Sigmoid colon (tissue), 7 donors: ENCODE measurements around the gene LHPP. TPM values are rescaled to one million over a fixed set of nuclear protein-coding genes. Genes with fewer than 3 reads are reported as not detected.

Experiments
- DNase-seq: peaks from one replicate; pipeline ENCODE4 v3.0.0-alpha.2; 2019
- H3K27ac ChIP-seq, 4 donors: fragments of 200-600 bp; sonication (generic); one replicate each; pipeline ENCODE4 v1.5.1; 2016 to 2019; ENCODE audit warnings: mild to moderate bottlenecking in 1 of 4
- H3K27me3 ChIP-seq, 3 donors: fragments of 200-600 bp; sonication (generic); one replicate each; pipeline ENCODE4 v1.5.1; 2019; ENCODE audit warnings: mild to moderate bottlenecking in 1 of 3
- H3K36me3 ChIP-seq, 4 donors: fragments of 200-600 bp; sonication (generic); one replicate each; pipeline ENCODE4 v1.5.1; 2016 to 2019
- H3K4me1 ChIP-seq, 4 donors: fragments of 200-600 bp; sonication (generic); one replicate each; pipeline ENCODE4 v1.5.1; 2017 to 2019
- H3K4me3 ChIP-seq, 4 donors: fragments of 200-600 bp; sonication (generic); one replicate each; pipeline ENCODE4 v1.5.1; 2017 to 2019; ENCODE audit warnings: mild to moderate bottlenecking in 2 of 4, moderate library complexity in 1 of 4
- H3K9me3 ChIP-seq, 4 donors: fragments of 200-600 bp in 3 of 4; sonication (generic) in 3 of 4; one replicate each; pipeline versions ENCODE4 v1.5.1 to v1.6.1; 2013 to 2019
- CTCF ChIP-seq, 4 experiments: fragments of 450-650 bp in 3 of 4; fragments of 200-600 bp in 1 of 4; IDR thresholded peaks; one replicate each; pipeline ENCODE4 v1.5.1; 2016 to 2019; ENCODE audit warnings: antibody characterized with exemption in 4 of 4, mild to moderate bottlenecking in 3 of 4, moderate library complexity in 2 of 4
- EP300 ChIP-seq, 4 donors: sonication (generic); formaldehyde crosslinking; IDR thresholded peaks; one replicate each; pipeline ENCODE4 v1.6.1; 2017; ENCODE audit warnings: antibody characterized with exemption in 4 of 4
- POLR2A ChIP-seq, 2 donors: fragments of 450-650 bp; IDR thresholded peaks; one replicate each; pipeline ENCODE4 v1.6.1; 2016; ENCODE audit warnings: antibody characterized with exemption in 2 of 2, mild to moderate bottlenecking in 2 of 2, moderate library complexity in 2 of 2
- POLR2AphosphoS5 ChIP-seq, 4 donors: sonication (generic); formaldehyde crosslinking; IDR thresholded peaks; one replicate each; pipeline ENCODE4 v1.6.1; 2017; ENCODE audit warnings: antibody characterized with exemption in 4 of 4
- WGBS, 2 donors: extraction: QIAGEN DNeasy Blood & Tissue Kit; methylation state at CpG; one replicate each; pipeline ENCODE4 v1.1.7; 2013; 5-methylcytosine and 5-hydroxymethylcytosine counted together
- intact Hi-C: fragments of 100-400 bp; cut with DNase I; formaldehyde crosslinking; loops from one replicate; pipeline ENCODE4 v1.15.1; 2023
- polyA plus RNA-seq, 3 donors: library from polyadenylated mRNA; stranded (reverse); fragments of 200-250 nt; gene quantifications; one replicate each; pipeline ENCODE4 v1.2.3, GENCODE V29; 2013
- total RNA-seq, 4 donors: library from RNA; depleted of rRNA; stranded (reverse); fragments of >200 nt; gene quantifications; one replicate each; pipeline ENCODE4 v1.1.0, GENCODE V29; 2016
- donor health status: healthy with polysubstance abuse.
- donor health status: Bipolar disorder and iron deficiency.
- donor health status: healthy.

Gene LHPP
- total and polyA plus RNA-seq, 7 donors: 17.1 to 35.7 (median 20.6) TPM

- intact Hi-C loops: no loop called here
These were observed 23.0 kb downstream of the LHPP start for GRCh38 chr10:124484661-124485060.

GRCh38 chr10:124486635-124487034 lies 25.0 kb downstream of the LHPP start:
- no peak for DNase-seq
- 97 to 98% methylated on average over 6 of the region's 6 CpGs for WGBS, 2 donors

More at GRCh38 chr10:124484661-124485060, 23.0 kb downstream of the LHPP start:
- TF ChIP-seq POLR2A (IDR thresholded peaks at IDR 0.05): no peak
- no peak for TF ChIP-seq POLR2AphosphoS5 (IDR thresholded peaks at IDR 0.05)
- TF ChIP-seq EP300 (IDR thresholded peaks at IDR 0.05): no peak
- no peak for TF ChIP-seq CTCF (IDR thresholded peaks at IDR 0.05)
- H3K27ac ChIP-seq: no peak overlapping the region
- no peak for DNase-seq
- H3K4me1 ChIP-seq: no peaks in the 10 kb centered on the region
- H3K4me3 ChIP-seq: no peak overlapping the region
- 90 to 94% methylated on average over 2 of the region's 2 CpGs for WGBS, 2 donors
- H3K27me3 ChIP-seq: no peaks in the 10 kb centered on the region
- no peaks in the 10 kb centered on the region for H3K36me3 ChIP-seq
- peaks cover 0 to 6% (median 0%) of the 10 kb centered on the region in 4 donors for H3K9me3 ChIP-seq

GRCh38 chr10:124491105-124491504 lies 29.5 kb downstream of the LHPP start:
- intact Hi-C loops: no loop called here

More at GRCh38 chr10:124486635-124487034, 25.0 kb downstream of the LHPP start:
- intact Hi-C loops: no loop called here
- Histone ChIP-seq H3K27ac (no peak overlapping the region), H3K4me1 (no peaks in the 10 kb centered on the region), H3K4me3 (no peak overlapping the region), H3K36me3 (no peaks in the 10 kb centered on the region), H3K27me3 (no peaks in the 10 kb centered on the region), H3K9me3 (peaks cover 0 to 6% (median 0%) of the 10 kb centered on the region in 4 donors)
- TF ChIP-seq POLR2AphosphoS5 (IDR thresholded peaks at IDR 0.05) (no peak), CTCF (IDR thresholded peaks at IDR 0.05) (no peak)

GRCh38 chr10:124492266-124492665 lies 30.6 kb downstream of the LHPP start:
- no peak for DNase-seq
- 96% methylated on average over 8 of the region's 8 CpGs for WGBS, 2 donors
- Histone ChIP-seq H3K4me1 (no peaks in the 10 kb centered on the region), H3K27me3 (no peaks in the 10 kb centered on the region), H3K27ac (no peak overlapping the region), H3K9me3 (no peaks in the 10 kb centered on the region), H3K4me3 (no peak overlapping the region), H3K36me3 (peaks cover 0 to 5% (median 0%) of the 10 kb centered on the region in 4 donors)
- intact Hi-C loops: no loop called here
- no peak for TF ChIP-seq EP300 (IDR thresholded peaks at IDR 0.05)
- TF ChIP-seq CTCF (IDR thresholded peaks at IDR 0.05): no peak
- TF ChIP-seq POLR2AphosphoS5 (IDR thresholded peaks at IDR 0.05): no peak
- TF ChIP-seq POLR2A (IDR thresholded peaks at IDR 0.05): no peak

More at GRCh38 chr10:124491105-124491504, 29.5 kb downstream of the LHPP start:
- Histone ChIP-seq H3K27ac (no peak overlapping the region), H3K4me3 (no peak overlapping the region), H3K4me1 (no peaks in the 10 kb centered on the region), H3K9me3 (peaks cover 0 to 6% (median 0%) of the 10 kb centered on the region in 4 donors), H3K36me3 (peaks cover 0 to 5% (median 0%) of the 10 kb centered on the region in 4 donors), H3K27me3 (no peaks in the 10 kb centered on the region)
- TF ChIP-seq CTCF (IDR thresholded peaks at IDR 0.05): no peak
- no peak for TF ChIP-seq EP300 (IDR thresholded peaks at IDR 0.05)
- TF ChIP-seq POLR2A (IDR thresholded peaks at IDR 0.05): no peak
- DNase-seq: no peak
- 97% methylated on average over 9 of the region's 9 CpGs for WGBS, 2 donors

- Histone ChIP-seq H3K36me3 (peaks cover 0 to 8% (median 0%) of the 10 kb centered on the region in 4 donors), H3K9me3 (no peaks in the 10 kb centered on the region), H3K4me1 (no peaks in the 10 kb centered on the region), H3K27me3 (no peaks in the 10 kb centered on the region), H3K4me3 (no peak overlapping the region), H3K27ac (no peak overlapping the region)
- intact Hi-C loops: no loop called here
- no peak for TF ChIP-seq POLR2AphosphoS5 (IDR thresholded peaks at IDR 0.05)
- TF ChIP-seq CTCF (IDR thresholded peaks at IDR 0.05): no peak
- WGBS, 2 donors: 65 to 72% methylated on average over 23 of the region's 23 CpGs
- no peak for DNase-seq
These were observed 31.7 kb downstream of the LHPP start for GRCh38 chr10:124493214-124493882.
